ENCODE data around the gene MT1B. TPM values are rescaled to one million over a fixed set of nuclear protein-coding genes. Genes with fewer than 3 reads are reported as not detected.

Gene MT1B
- total RNA-seq, 1 experiment from 2014 or later, result not detected

DNA sequence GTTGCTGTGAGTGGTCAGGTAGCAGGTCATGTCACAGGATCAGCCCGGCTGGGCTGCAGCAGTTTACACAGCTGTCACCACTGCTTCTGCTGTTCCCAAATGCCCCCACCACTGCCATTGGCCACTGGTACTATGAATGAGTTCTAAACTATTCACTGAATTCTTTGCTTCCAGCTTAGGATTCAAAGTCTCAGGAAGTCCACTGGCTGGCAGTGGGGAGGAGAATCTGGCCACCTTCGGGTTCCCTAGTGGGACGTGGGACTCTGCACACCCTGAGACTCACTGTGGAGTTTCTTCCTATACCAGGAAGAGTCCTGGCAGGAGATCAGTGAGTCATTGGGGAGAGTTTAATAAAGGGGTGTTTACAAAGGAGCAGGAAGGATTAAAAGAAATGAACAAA, 37.5 kb downstream of the MT1B start:
- H3K4me2 ChIP-seq (ENCODE audit: insufficient read depth, insufficient read length, low read length), result no peak overlapping the region
- no peak overlapping the region for H3K9ac ChIP-seq (ENCODE audit: extremely low read depth, insufficient read length, low read length)
- no peak overlapping the region for H2AFZ ChIP-seq (ENCODE audit: low read length)
- H3K4me1 Mint-ChIP-seq, result peaks cover 6 to 11% of the 10 kb centered on the region in 2 experiments
- H3K4me1 ChIP-seq (ENCODE audit: insufficient read depth, low read length), result no peaks in the 10 kb centered on the region
- no peak for TF ChIP-seq CTCF (conservative IDR thresholded peaks at IDR 0.05)
- H2BK120ac ChIP-seq (ENCODE audit: low read depth, low read length, poor library complexity, severe bottlenecking), result no peak overlapping the region
- H3K56ac ChIP-seq (ENCODE audit: insufficient read length, low read depth, low read length), result no peak overlapping the region
- H3K4me3 Mint-ChIP-seq, result no peak overlapping the region; a peak in 1 of 5 replicates
- H3K9me3 ChIP-seq (ENCODE audit: control insufficient read depth, low read depth, low read length), result no peaks in the 10 kb centered on the region
- no peak overlapping the region for H3K4ac ChIP-seq (ENCODE audit: low read depth, low read length)
- H2BK20ac ChIP-seq (ENCODE audit: low read depth, low read length, poor library complexity, severe bottlenecking), result no peak overlapping the region
- no peak overlapping the region for H3K14ac ChIP-seq (ENCODE audit: insufficient read depth, low read length)
- H4K20me1 ChIP-seq (ENCODE audit: control insufficient read depth, insufficient read depth, insufficient read length), result no peaks in the 10 kb centered on the region
- no peak overlapping the region for H4K91ac ChIP-seq (ENCODE audit: insufficient read length, low read depth, low read length)
- peaks cover 9 to 11% of the 10 kb centered on the region in 2 experiments for H3K9me3 Mint-ChIP-seq
- no peak overlapping the region for H3K27ac ChIP-seq (ENCODE audit: insufficient read length, low read depth, low read length)
- no peak overlapping the region for H2BK5ac ChIP-seq (ENCODE audit: insufficient read length, low read length)
- WGBS (ENCODE audit: extremely low coverage, insufficient read length, low lambda C conversion rate), result no CpG with 5 or more reads among the region's 3 CpGs
- H3K36me3 Mint-ChIP-seq (ENCODE audit: insufficient read depth in 1 of 3, low read depth in 3 of 3), result peaks cover 0 to 7% (median 5%) of the 10 kb centered on the region in 3 experiments; a peak in 5 of 7 replicates
- no peaks in the 10 kb centered on the region for H3K79me1 ChIP-seq (ENCODE audit: insufficient read depth, low read depth, low read length, poor library complexity, severe bottlenecking)
- no peaks in the 10 kb centered on the region for H3K23me2 ChIP-seq (ENCODE audit: insufficient read length, low read depth, low read length, poor library complexity, severe bottlenecking)
- H2BK12ac ChIP-seq (ENCODE audit: insufficient read length, low read depth, low read length), result no peak overlapping the region
- H4K8ac ChIP-seq (replicated peaks; ENCODE audit: insufficient read length, low read depth, low read length), result no peak overlapping the region
- H3K18ac ChIP-seq (ENCODE audit: insufficient read length, low read depth, low read length), result no peak overlapping the region
- H3K27ac Mint-ChIP-seq, result no peak overlapping the region
- H4K5ac ChIP-seq (ENCODE audit: insufficient read length, low read depth, low read length), result no peak overlapping the region
- no peak overlapping the region for H3K23ac ChIP-seq (ENCODE audit: insufficient read length, low read depth, low read length)
- no peaks in the 10 kb centered on the region for H3K27me3 ChIP-seq (ENCODE audit: insufficient read depth, low read length)
- no peaks in the 10 kb centered on the region for H3K79me2 ChIP-seq (ENCODE audit: insufficient read depth, low read length)
- no peak overlapping the region for H3T11ph ChIP-seq (ENCODE audit: low read length)
- H3K27me3 Mint-ChIP-seq (ENCODE audit: low read depth), result peaks cover 21% of the 10 kb centered on the region
- no peak overlapping the region for H2AK5ac ChIP-seq (ENCODE audit: insufficient read length, low read length)
- DNase-seq, result no peak
- no peak overlapping the region for H2BK15ac ChIP-seq (ENCODE audit: low read depth, low read length)

All from H9 (cell line).